ENCODE results near the gene HSP90AB1. TPM values are rescaled to one million over a fixed set of nuclear protein-coding genes. Genes with fewer than 3 reads are reported as not detected.
A peak's percentile ranks its signal among the peaks of the same experiment; 100 is the strongest.

HSP90AB1 gene
- total RNA-seq, 1 experiment from 2014 or later, result 1,821 TPM

GRCh38 chr6:44270526-44271405, 23.9 kb downstream of the HSP90AB1 start:
- peak; percentile 97 for DNase-seq
- Histone ChIP-seq H3K36me3 (replicated peaks; ENCODE audit: control insufficient read depth, insufficient read depth, low read length) (no peaks in the 10 kb centered on the region), H3K4me3 (ENCODE audit: insufficient read depth, low read depth, low read length) (peak overlapping the region; percentile 41), H3K27me3 (ENCODE audit: control insufficient read depth, insufficient read depth, low read length) (peaks cover 33% of the 10 kb centered on the region)

GRCh38 chr6:44271406-44271723, 24.5 kb downstream of the HSP90AB1 start:
- H3K4me3 ChIP-seq (ENCODE audit: insufficient read depth, low read depth, low read length), result no peak overlapping the region; the same call in 1 of the 2 replicates

GRCh38 chr6:44271914-44272313, 25.0 kb downstream of the HSP90AB1 start:
- Histone ChIP-seq H3K4me3 (ENCODE audit: insufficient read depth, low read depth, low read length) (no peak overlapping the region), H3K27me3 (ENCODE audit: control insufficient read depth, insufficient read depth, low read length) (peaks cover 40% of the 10 kb centered on the region), H3K36me3 (replicated peaks; ENCODE audit: control insufficient read depth, insufficient read depth, low read length) (no peaks in the 10 kb centered on the region)
- no peak for DNase-seq

More at GRCh38 chr6:44271406-44271723, 24.5 kb downstream of the HSP90AB1 start:
- peaks cover 37% of the 10 kb centered on the region for H3K27me3 ChIP-seq (ENCODE audit: control insufficient read depth, insufficient read depth, low read length)
- no peak for DNase-seq
- no peaks in the 10 kb centered on the region for H3K36me3 ChIP-seq (replicated peaks; ENCODE audit: control insufficient read depth, insufficient read depth, low read length)

GRCh38 chr6:44272529-44272928, 25.6 kb downstream of the HSP90AB1 start:
- DNase-seq, result no peak
- H3K4me3 ChIP-seq (ENCODE audit: insufficient read depth, low read depth, low read length), result no peak overlapping the region
- no peaks in the 10 kb centered on the region for H3K36me3 ChIP-seq (replicated peaks; ENCODE audit: control insufficient read depth, insufficient read depth, low read length)
- H3K27me3 ChIP-seq (ENCODE audit: control insufficient read depth, insufficient read depth, low read length), result peaks cover 41% of the 10 kb centered on the region

- Histone ChIP-seq H3K27me3 (ENCODE audit: control insufficient read depth, insufficient read depth, low read length) (peaks cover 42% of the 10 kb centered on the region), H3K36me3 (replicated peaks; ENCODE audit: control insufficient read depth, insufficient read depth, low read length) (no peaks in the 10 kb centered on the region), H3K4me3 (ENCODE audit: insufficient read depth, low read depth, low read length) (no peak overlapping the region)
- no peak for DNase-seq
Observed at GRCh38 chr6:44272999-44273566, 26.2 kb downstream of the HSP90AB1 start.

GRCh38 chr6:44273617-44274016, 26.7 kb downstream of the HSP90AB1 start:
- no peak overlapping the region for H3K4me3 ChIP-seq (ENCODE audit: insufficient read depth, low read depth, low read length)
- H3K36me3 ChIP-seq (replicated peaks; ENCODE audit: control insufficient read depth, insufficient read depth, low read length), result no peaks in the 10 kb centered on the region
- no peak for DNase-seq
- peaks cover 41% of the 10 kb centered on the region for H3K27me3 ChIP-seq (ENCODE audit: control insufficient read depth, insufficient read depth, low read length)

GRCh38 chr6:44275271-44275748, 28.4 kb downstream of the HSP90AB1 start:
- peaks cover 25% of the 10 kb centered on the region; the same call in 1 of the 2 replicates for H3K27me3 ChIP-seq (ENCODE audit: control insufficient read depth, insufficient read depth, low read length)
- no peaks in the 10 kb centered on the region for H3K36me3 ChIP-seq (replicated peaks; ENCODE audit: control insufficient read depth, insufficient read depth, low read length)
- DNase-seq, result peak; percentile 57
- no peak overlapping the region for H3K4me3 ChIP-seq (ENCODE audit: insufficient read depth, low read depth, low read length)

GRCh38 chr6:44275749-44276648, 29.1 kb downstream of the HSP90AB1 start:
- no peaks in the 10 kb centered on the region for H3K36me3 ChIP-seq (replicated peaks; ENCODE audit: control insufficient read depth, insufficient read depth, low read length)
- no peak overlapping the region for H3K4me3 ChIP-seq (ENCODE audit: insufficient read depth, low read depth, low read length)
- peak; percentile 86 for DNase-seq
- H3K27me3 ChIP-seq (ENCODE audit: control insufficient read depth, insufficient read depth, low read length), result peaks cover 24% of the 10 kb centered on the region; the same call in 1 of the 2 replicates

- H3K36me3 ChIP-seq (replicated peaks; ENCODE audit: control insufficient read depth, insufficient read depth, low read length), result no peaks in the 10 kb centered on the region
Observed at GRCh38 chr6:44276667-44277640, 30.1 kb downstream of the HSP90AB1 start.

GRCh38 chr6:44277763-44278162, 30.9 kb downstream of the HSP90AB1 start:
- Histone ChIP-seq H3K4me3 (ENCODE audit: insufficient read depth, low read depth, low read length) (no peak overlapping the region), H3K27me3 (ENCODE audit: control insufficient read depth, insufficient read depth, low read length) (peaks cover 18% of the 10 kb centered on the region; the same call in 1 of the 2 replicates), H3K36me3 (replicated peaks; ENCODE audit: control insufficient read depth, insufficient read depth, low read length) (no peaks in the 10 kb centered on the region)
- DNase-seq, result no peak

More at GRCh38 chr6:44276667-44277640, 30.1 kb downstream of the HSP90AB1 start:
- peaks cover 18% of the 10 kb centered on the region; the same call in 1 of the 2 replicates for H3K27me3 ChIP-seq (ENCODE audit: control insufficient read depth, insufficient read depth, low read length)
- H3K4me3 ChIP-seq (ENCODE audit: insufficient read depth, low read depth, low read length), result no peak overlapping the region
- DNase-seq, result no peak

GRCh38 chr6:44278315-44278714, 31.4 kb downstream of the HSP90AB1 start:
- Histone ChIP-seq H3K4me3 (ENCODE audit: insufficient read depth, low read depth, low read length) (no peak overlapping the region), H3K36me3 (replicated peaks; ENCODE audit: control insufficient read depth, insufficient read depth, low read length) (no peaks in the 10 kb centered on the region), H3K27me3 (ENCODE audit: control insufficient read depth, insufficient read depth, low read length) (peaks cover 20% of the 10 kb centered on the region; the same call in 1 of the 2 replicates)
- DNase-seq, result no peak

- H3K27me3 ChIP-seq (ENCODE audit: control insufficient read depth, insufficient read depth, low read length), result peaks cover 20% of the 10 kb centered on the region; the same call in 1 of the 2 replicates
- no peak for DNase-seq
Observed at GRCh38 chr6:44278774-44279697, 32.1 kb downstream of the HSP90AB1 start.

More at GRCh38 chr6:44278774-44279697, 32.1 kb downstream of the HSP90AB1 start:
- Histone ChIP-seq H3K4me3 (ENCODE audit: insufficient read depth, low read depth, low read length) (no peak overlapping the region), H3K36me3 (replicated peaks; ENCODE audit: control insufficient read depth, insufficient read depth, low read length) (no peaks in the 10 kb centered on the region)

Measured in H7 (cell line).